GM10248 (cell line): Measurements from ENCODE around the gene PCNX4.

ENCODE experiments used
- CTCF ChIA-PET: fragments of 300-600 bp; sonication (Branson Sonifier 250); formaldehyde crosslinking; extraction: SDS; loops from one replicate; lab custom pipeline; 2021; ENCODE audit warnings: antibody characterized with exemption; lab: Yijun Ruan, JAX
- POLR2A ChIA-PET: fragments of 350-650 bp; sonication (Branson Sonifier 250); formaldehyde crosslinking; extraction: SDS; loops from one replicate; lab custom pipeline; 2020; ENCODE audit warnings: antibody characterized with exemption; lab: Yijun Ruan, JAX
- DNase-seq: peaks from one replicate; pipeline ENCODE4 v3.0.0; 2012; ENCODE audit errors: extremely low spot score
- CTCF ChIP-seq: IDR thresholded peaks from 2 replicates; pipeline ENCODE4 v1.5.1; 2012; ENCODE audit warnings: mild to moderate bottlenecking, low read depth; ENCODE audit errors: extremely low read depth, missing control alignments, control extremely low read depth

The PCNX4 gene

DNA sequence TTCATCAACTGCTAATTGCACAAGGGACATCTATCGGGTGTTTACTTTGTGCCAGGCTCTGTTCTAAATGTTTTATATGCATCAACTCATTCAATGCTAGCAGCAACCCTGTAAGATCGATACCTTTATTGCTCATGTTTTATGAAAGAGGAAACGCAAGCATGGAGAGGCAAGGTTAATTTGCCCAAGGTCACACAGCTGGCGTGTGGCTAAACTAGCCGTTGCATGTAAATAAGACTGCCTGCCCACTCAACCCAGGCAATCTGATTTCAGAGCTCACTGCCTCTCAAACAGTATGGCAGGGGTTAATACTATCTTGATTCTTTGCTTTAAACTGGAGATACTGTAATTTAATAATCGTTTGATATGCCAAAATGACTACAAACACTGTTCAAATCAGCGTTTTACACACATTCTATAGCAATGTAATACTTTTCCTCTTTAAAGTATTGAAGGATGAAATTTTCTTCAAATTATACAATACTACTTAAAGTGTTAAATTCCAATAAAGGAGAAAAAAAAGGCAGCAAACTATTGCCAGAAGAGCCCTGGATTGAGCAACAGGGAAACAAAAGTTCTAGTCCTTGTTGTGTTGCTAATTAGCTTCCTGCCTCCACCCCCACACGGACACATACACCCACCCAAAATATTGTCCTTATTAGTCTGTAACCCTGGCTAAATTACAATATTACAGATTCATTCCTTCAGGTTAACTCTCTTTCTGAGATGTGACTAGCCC lies 112.5 kb downstream of the PCNX4 start:
- ChIA-PET POLR2A (interaction anchor here (1.0 to 4.7 kb wide), 4 partner anchors 9 to 720 kb away, joined by 3 to 26 read pairs (median 3); partner anchors contain the start of genes JKAMP, L3HYPDH, PCNX4 and PPM1A), CTCF (interaction anchor here (1.2 to 4.6 kb wide), 7 partner anchors 8 to 124 kb away, joined by 3 to 31 read pairs (median 11); no protein-coding TSS in a partner anchor)
- TF ChIP-seq CTCF = no peak
- no peak for DNase-seq

GRCh38 chr14:60204843-60205774 lies 113.4 kb downstream of the PCNX4 start:
- no peak for DNase-seq
- POLR2A ChIA-PET = interaction anchor here (1.0 to 4.7 kb wide), 3 partner anchors 8 to 721 kb away, joined by 3 to 26 read pairs (median 3); partner anchors contain the start of genes JKAMP, L3HYPDH and PPM1A
- TF ChIP-seq CTCF = no peak
- CTCF ChIA-PET = interaction anchor here (0.8 to 4.6 kb wide), 8 partner anchors 9 to 123 kb away, joined by 3 to 31 read pairs (median 10); partner anchors contain the start of gene PPM1A

DNA sequence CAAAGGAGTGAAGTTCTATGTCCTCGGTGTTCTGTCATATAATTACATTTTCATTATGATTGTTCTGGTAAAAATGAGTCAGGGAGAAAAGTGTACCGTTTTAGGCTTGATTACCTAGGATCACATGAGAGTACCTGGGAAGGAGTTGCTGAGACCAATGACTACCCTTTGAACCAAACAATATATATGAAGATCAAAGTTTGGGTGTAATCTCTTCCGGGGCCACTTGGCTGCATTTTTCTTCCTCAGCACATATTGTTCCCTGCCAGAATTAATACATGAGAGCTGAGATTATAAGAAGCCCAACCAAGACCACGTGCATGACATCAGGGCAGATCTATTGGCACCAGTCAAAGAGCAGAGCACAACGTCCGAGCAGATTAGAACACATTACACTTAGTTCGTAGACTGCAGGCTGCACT lies 114.5 kb downstream of the PCNX4 start:
- no peak for TF ChIP-seq CTCF
- ChIA-PET CTCF (interaction anchor here (1.5 to 4.6 kb wide), 6 partner anchors 10 to 125 kb away, joined by 5 to 31 read pairs (median 10); partner anchors contain the start of gene PPM1A), POLR2A (interaction anchor here (4.7 kb wide), 1 partner anchor 42 kb away, joined by 26 read pairs; the partner anchor contains the start of gene PPM1A)
- DNase-seq = no peak

GRCh38 chr14:60206837-60207533 lies 115.3 kb downstream of the PCNX4 start:
- POLR2A ChIA-PET = interaction anchor here (1.5 to 4.7 kb wide), 2 partner anchors 10 to 41 kb away, joined by 5 to 26 read pairs; partner anchors contain the start of gene PPM1A
- CTCF ChIA-PET = interaction anchor here (1.1 to 4.6 kb wide), 8 partner anchors 9 to 125 kb away, joined by 3 to 31 read pairs (median 6); no protein-coding TSS in a partner anchor
- TF ChIP-seq CTCF = no peak
- DNase-seq = no peak

GRCh38 chr14:60210703-60211102 lies 119.0 kb downstream of the PCNX4 start:
- ChIA-PET CTCF (interaction anchor here (0.9 to 4.5 kb wide), 5 partner anchors 14 to 146 kb away, joined by 3 to 12 read pairs (median 4); no protein-coding TSS in a partner anchor), POLR2A (interaction anchor here (0.6 to 1.3 kb wide), 3 partner anchors 19 to 38 kb away, joined by 3 to 6 read pairs (median 3); partner anchors contain the start of gene PPM1A)
- no peak for TF ChIP-seq CTCF
- no peak for DNase-seq
